Psoas muscle (tissue), 8 donors: ENCODE results near the gene PRDM15. TPM values are rescaled to one million over a fixed set of nuclear protein-coding genes. Genes with fewer than 3 reads are reported as not detected.
A peak's percentile ranks its signal among the peaks of the same experiment; 100 is the strongest.

Source experiments
- ATAC-seq, 4 donors: fragments of 200-7000 bp; cut with Tn5 transposase; one replicate each; pipeline ENCODE4 v1.9.1; 2020; ENCODE audit warnings: moderate library complexity in 3 of 4, mild to moderate bottlenecking in 2 of 4
- DNase-seq, 2 donors: peaks; one replicate each; pipeline ENCODE4 v3.0.0-alpha.2; 2020
- H3K27ac ChIP-seq: fragments of 200-600 bp; one replicate; pipeline ENCODE4 v1.8.0; 2022
- H3K27me3 ChIP-seq, 3 donors: fragments of 200-600 bp in 1 of 3; one replicate each; pipeline versions ENCODE4 v1.6.1 to v1.8.0; 2013 to 2022; ENCODE audit warnings: low read length in 2 of 3, mild to moderate bottlenecking in 2 of 3, moderate library complexity in 1 of 3; ENCODE audit not compliant: insufficient read depth in 3 of 3
- H3K36me3 ChIP-seq, 2 donors: fragments of 200-600 bp in 1 of 2; one replicate each; pipeline versions ENCODE4 v1.6.1 to v1.8.0; 2013 to 2022; ENCODE audit warnings: low read depth in 1 of 2, mild to moderate bottlenecking in 1 of 2, moderate library complexity in 1 of 2; ENCODE audit not compliant: insufficient read depth in 1 of 2
- H3K4me1 ChIP-seq: fragments of 200-600 bp; one replicate; pipeline ENCODE4 v1.8.0; 2022
- H3K4me3 ChIP-seq: fragments of 200-600 bp; one replicate; pipeline ENCODE4 v1.8.0; 2022; ENCODE audit warnings: mild to moderate bottlenecking
- H3K9me3 ChIP-seq: fragments of 200-600 bp; one replicate; pipeline ENCODE4 v1.8.0; 2022
- CTCF ChIP-seq: fragments of 200-600 bp; IDR thresholded peaks from one replicate; pipeline ENCODE4 v1.8.0; 2022; ENCODE audit warnings: antibody characterized with exemption
- WGBS, 3 donors: extraction: QIAGEN DNeasy Blood & Tissue Kit; methylation state at CpG; one replicate each; pipeline versions ENCODE4 v1.1.6 to v1.1.7; 2013; 5-methylcytosine and 5-hydroxymethylcytosine counted together
- intact Hi-C, 2 donors: fragments of 100-400 bp; cut with DNase I; formaldehyde crosslinking; loops; one replicate each; pipeline versions ENCODE4 v1.11.0 to v1.14.2; 2022
- polyA plus RNA-seq, 3 donors: library from polyadenylated mRNA; stranded (reverse); fragments of 200-250 nt; gene quantifications; one replicate each; pipeline ENCODE4 v1.2.3, GENCODE V29; 2013
- total RNA-seq, 4 donors: library from RNA; stranded (reverse); fragmentation: NEBNext Ultra II Directional in 2 of 4; extraction: Animal tissue kit (Norgen Biotek cat#: 25700) in 2 of 4; gene quantifications; one replicate each; pipeline versions ENCODE4 v1.2.1 to v1.2.4, GENCODE V29; 2021 to 2023
- donor health status: healthy with polysubstance abuse.
- donor health status: DM: no; HTN: no; CAD: no; lungs with moderate emphysema.
- donor health status: Bipolar disorder and iron deficiency.
- donor health status: healthy.
- donor health status: DM: yes; HTN: yes; CAD: no.
- donor health status: DM: no; HTN: no; CAD: no.
- donor health status: DM: no; HTN: no; CAD: no.
- donor health status: DM: yes; HTN: yes; CAD: no.

PRDM15 gene
- total and polyA plus RNA-seq, 7 donors: 2.2 to 6.4 (median 3.7) TPM

GRCh38 chr21:41923186-41923585 is 44.0 kb upstream of the PRDM15 start:
- peak overlapping the region; percentile 68 for H3K27ac ChIP-seq
- TF ChIP-seq CTCF: no peak
- H3K4me1 ChIP-seq: no peaks in the 10 kb centered on the region
- peak overlapping the region; percentile 24 for H3K4me3 ChIP-seq
- no peaks in the 10 kb centered on the region for H3K27me3 ChIP-seq
- intact Hi-C loops: no loop called here
- H3K36me3 ChIP-seq: no peaks in the 10 kb centered on the region
- no peaks in the 10 kb centered on the region for H3K9me3 ChIP-seq
- ATAC-seq (no peak), DNase-seq (no peak)
- 72 to 75% (median 73%) methylated on average over 8 of the region's 8 CpGs for WGBS, 3 donors

- WGBS, 3 donors: 32 to 62% (median 38%) methylated on average over 7 of the region's 7 CpGs
- Histone ChIP-seq H3K9me3 (no peaks in the 10 kb centered on the region), H3K27me3 (no peaks in the 10 kb centered on the region), H3K36me3 (peaks cover 0 to 18% of the 10 kb centered on the region in 2 donors), H3K27ac (no peak overlapping the region), H3K4me1 (no peaks in the 10 kb centered on the region), H3K4me3 (no peak overlapping the region)
- no peak for TF ChIP-seq CTCF
- intact Hi-C loops: no loop called here
- ATAC-seq (no peak), DNase-seq (no peak)
Measured at GRCh38 chr21:41921021-41921420, 41.9 kb upstream of the PRDM15 start.

- no peaks in the 10 kb centered on the region for H3K27me3 ChIP-seq
- no peaks in the 10 kb centered on the region for H3K4me1 ChIP-seq
- intact Hi-C loops: no loop called here
- no peak overlapping the region for H3K4me3 ChIP-seq
- DNase-seq (no peak), ATAC-seq (no peak)
- H3K9me3 ChIP-seq: no peaks in the 10 kb centered on the region
- TF ChIP-seq CTCF: no peak
- peaks cover 0 to 21% of the 10 kb centered on the region in 2 donors for H3K36me3 ChIP-seq
- 82 to 90% (median 88%) methylated on average over 5 of the region's 5 CpGs for WGBS, 3 donors
- no peak overlapping the region for H3K27ac ChIP-seq
Measured at GRCh38 chr21:41920476-41920875, 41.3 kb upstream of the PRDM15 start.

- 93 to 94% (median 94%) methylated on average over 15 of the region's 15 CpGs for WGBS, 3 donors
- H3K27ac ChIP-seq: no peak overlapping the region
- intact Hi-C loops: no loop called here
- TF ChIP-seq CTCF: no peak
- H3K36me3 ChIP-seq: peaks cover 0 to 23% of the 10 kb centered on the region in 2 donors
- DNase-seq: no peak
- H3K9me3 ChIP-seq: no peaks in the 10 kb centered on the region
- ATAC-seq: no peak
- H3K4me1 ChIP-seq: no peaks in the 10 kb centered on the region
- H3K4me3 ChIP-seq: no peak overlapping the region
- no peaks in the 10 kb centered on the region for H3K27me3 ChIP-seq
Measured at GRCh38 chr21:41919666-41920398, 40.7 kb upstream of the PRDM15 start.
